ENCODE measurements around the gene CES4A. TPM values are rescaled to one million over a fixed set of nuclear protein-coding genes. Genes with fewer than 3 reads are reported as not detected.

The CES4A gene
- polyA plus RNA-seq, 1 experiment, result 4.5 TPM

DNA sequence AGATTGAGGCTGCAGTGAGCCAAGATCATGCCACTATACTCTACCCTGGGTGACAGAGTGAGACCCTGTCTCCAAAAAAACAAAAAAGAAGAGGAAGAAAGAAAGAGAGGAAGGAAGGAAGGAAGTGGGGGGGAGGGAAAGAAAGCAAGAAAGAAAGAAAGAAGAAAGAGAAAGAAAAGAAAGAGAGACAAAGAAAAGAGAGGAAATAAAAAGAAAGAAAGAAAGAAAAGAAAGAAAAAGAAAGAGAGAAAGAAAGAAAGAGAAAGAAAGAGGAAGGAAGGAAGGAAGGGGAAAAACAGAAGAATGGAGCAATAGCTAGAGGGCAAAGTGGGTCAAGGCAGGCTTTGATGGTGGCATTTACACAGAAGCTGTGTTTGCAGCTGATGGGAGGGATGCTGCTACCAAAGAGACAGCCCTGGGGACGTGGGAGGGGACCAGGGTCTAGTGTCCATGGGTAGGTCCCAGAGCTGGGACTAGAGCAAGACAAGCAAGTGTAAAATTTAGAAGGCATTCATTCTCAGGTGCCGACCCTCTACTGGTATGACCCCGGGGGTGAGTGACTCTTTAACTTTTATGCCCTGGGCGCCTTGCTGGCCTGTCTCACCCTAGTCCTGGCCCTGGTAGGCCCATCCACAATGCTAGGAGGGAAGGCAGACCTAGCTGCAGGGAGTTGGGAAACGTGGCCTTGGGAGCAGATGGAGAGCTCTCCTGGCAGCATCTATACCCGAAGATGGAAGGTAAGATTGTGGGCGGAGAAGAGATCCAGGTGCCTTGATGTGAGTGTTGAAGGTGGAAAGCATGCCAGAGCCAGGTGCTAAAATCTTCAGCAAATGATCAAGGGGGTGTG lies 29.3 kb upstream of the CES4A start:
- CTCF ChIA-PET, result interaction anchor here (0.8 to 4.6 kb wide), 7 partner anchors 14 to 226 kb away, joined by 3 to 50 read pairs (median 9); no protein-coding TSS in a partner anchor
- DNase-seq (ENCODE audit: low read depth), result no peak
- no peak overlapping the region for H3K4me3 ChIP-seq (ENCODE audit: low read depth, low read length)
- H3K36me3 ChIP-seq (ENCODE audit: control insufficient read depth, insufficient read depth, low read length), result no peaks in the 10 kb centered on the region
- TF ChIP-seq, protein P1, sequence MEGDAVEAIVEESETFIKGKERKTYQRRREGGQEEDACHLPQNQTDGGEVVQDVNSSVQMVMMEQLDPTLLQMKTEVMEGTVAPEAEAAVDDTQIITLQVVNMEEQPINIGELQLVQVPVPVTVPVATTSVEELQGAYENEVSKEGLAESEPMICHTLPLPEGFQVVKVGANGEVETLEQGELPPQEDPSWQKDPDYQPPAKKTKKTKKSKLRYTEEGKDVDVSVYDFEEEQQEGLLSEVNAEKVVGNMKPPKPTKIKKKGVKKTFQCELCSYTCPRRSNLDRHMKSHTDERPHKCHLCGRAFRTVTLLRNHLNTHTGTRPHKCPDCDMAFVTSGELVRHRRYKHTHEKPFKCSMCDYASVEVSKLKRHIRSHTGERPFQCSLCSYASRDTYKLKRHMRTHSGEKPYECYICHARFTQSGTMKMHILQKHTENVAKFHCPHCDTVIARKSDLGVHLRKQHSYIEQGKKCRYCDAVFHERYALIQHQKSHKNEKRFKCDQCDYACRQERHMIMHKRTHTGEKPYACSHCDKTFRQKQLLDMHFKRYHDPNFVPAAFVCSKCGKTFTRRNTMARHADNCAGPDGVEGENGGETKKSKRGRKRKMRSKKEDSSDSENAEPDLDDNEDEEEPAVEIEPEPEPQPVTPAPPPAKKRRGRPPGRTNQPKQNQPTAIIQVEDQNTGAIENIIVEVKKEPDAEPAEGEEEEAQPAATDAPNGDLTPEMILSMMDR (IDR thresholded peaks at IDR 0.05; ENCODE audit: insufficient read depth, low read depth, low read length), result no peak
- peaks cover 3% of the 10 kb centered on the region; the same call in 1 of the 2 replicates for H3K27me3 ChIP-seq (ENCODE audit: control insufficient read depth, insufficient read depth, low read length)
- POLR2A ChIA-PET, result no interaction called here

DNA sequence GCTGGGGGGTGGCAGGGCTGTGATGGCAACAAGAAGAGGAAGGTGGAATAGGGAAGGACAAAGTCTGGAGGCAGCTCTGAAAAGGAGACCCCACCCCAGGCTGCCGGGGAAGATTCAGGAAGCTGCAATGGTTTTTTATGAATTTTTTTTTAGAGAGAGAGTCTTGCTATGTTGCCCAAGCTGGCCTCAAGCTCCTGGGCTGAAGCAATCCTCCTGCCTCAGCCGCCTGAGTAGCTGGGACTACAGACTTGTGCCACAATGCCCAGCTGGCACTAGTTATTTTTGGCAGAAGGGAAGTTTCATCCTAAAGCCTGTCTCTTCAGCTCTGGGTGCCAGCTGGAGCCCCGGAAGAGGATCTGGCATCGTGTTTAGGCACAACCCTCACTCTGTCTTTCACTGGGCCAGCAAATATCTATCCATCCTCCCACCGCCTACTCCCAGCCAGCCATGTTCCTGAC lies 28.7 kb upstream of the CES4A start:
- DNase-seq (ENCODE audit: low read depth), result no peak
- peaks cover 9% of the 10 kb centered on the region for H3K27me3 ChIP-seq (ENCODE audit: control insufficient read depth, insufficient read depth, low read length)
- no peak overlapping the region for H3K4me3 ChIP-seq (ENCODE audit: low read depth, low read length)
- TF ChIP-seq, protein P1 (IDR thresholded peaks at IDR 0.05; ENCODE audit: insufficient read depth, low read depth, low read length), result no peak
- H3K36me3 ChIP-seq (ENCODE audit: control insufficient read depth, insufficient read depth, low read length), result no peaks in the 10 kb centered on the region
- POLR2A ChIA-PET, result no interaction called here
- CTCF ChIA-PET, result interaction anchor here (0.6 to 4.6 kb wide), 9 partner anchors 13 to 318 kb away, joined by 3 to 50 read pairs (median 4); no protein-coding TSS in a partner anchor

DNA sequence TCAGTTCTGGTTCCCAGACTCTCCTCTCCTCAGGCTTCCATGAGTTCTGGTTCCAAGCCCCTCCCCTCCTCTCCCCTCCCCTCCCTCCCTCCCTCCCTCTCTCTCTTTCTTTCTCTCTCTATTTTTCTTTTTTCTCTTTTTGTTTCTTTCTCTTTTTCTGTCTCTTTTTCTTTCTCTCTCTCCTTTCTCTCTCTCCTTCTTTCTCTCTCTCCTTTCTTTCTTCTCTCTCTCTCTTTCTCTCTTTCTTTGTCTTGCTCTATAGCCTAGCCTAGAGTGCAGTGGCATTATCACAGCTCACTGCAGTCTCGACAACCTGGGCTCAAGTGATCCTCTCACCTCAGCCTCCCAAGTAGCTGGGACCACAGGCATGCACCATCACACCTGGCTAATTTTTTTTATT lies 28.1 kb upstream of the CES4A start:
- DNase-seq (ENCODE audit: low read depth), result no peak
- Histone ChIP-seq H3K4me3 (ENCODE audit: low read depth, low read length) (no peak overlapping the region), H3K36me3 (ENCODE audit: control insufficient read depth, insufficient read depth, low read length) (no peaks in the 10 kb centered on the region), H3K27me3 (ENCODE audit: control insufficient read depth, insufficient read depth, low read length) (peaks cover 12% of the 10 kb centered on the region)
- ChIA-PET CTCF (interaction anchor here (0.6 to 4.6 kb wide), 9 partner anchors 13 to 318 kb away, joined by 3 to 50 read pairs (median 3); no protein-coding TSS in a partner anchor), POLR2A (no interaction called here)
- TF ChIP-seq, protein P1 (IDR thresholded peaks at IDR 0.05; ENCODE audit: insufficient read depth, low read depth, low read length), result no peak

DNA sequence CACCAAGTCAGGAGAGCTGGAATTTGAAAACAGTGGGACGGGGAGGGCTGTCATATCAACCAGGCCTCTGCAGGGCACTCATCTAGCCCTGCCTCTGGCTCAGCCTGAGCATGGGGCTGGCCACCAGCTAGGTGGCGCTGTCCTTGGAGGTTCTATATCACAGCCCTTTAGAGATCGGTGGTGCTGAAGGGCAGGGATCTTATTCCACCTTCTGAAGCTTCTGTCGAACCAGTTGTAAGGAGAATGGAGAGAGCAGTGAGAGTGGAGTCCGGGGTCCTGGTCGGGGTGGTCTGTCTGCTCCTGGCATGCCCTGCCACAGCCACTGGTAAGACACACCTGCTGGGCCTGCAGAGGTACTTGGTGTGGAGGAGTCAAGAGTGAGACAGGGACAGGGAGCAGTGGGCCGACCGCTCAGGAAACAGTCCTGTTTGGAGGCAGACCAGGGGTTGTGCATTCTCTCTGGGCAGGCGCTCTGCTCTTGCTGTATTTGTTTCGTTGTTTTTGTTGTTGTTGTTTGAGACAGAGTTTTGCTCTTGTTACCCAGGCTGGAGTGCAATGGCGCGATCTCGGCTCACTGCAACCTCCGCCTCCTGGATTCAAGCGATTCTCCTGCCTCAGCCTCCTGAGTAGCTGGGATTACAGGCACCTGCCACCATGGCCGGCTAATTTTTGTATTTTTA lies 27.2 kb upstream of the CES4A start, which contains the start of gene CES3:
CES3 (plus strand) TSS at position 202 of the 680 bp plus-strand sequence; CDS start at position 244, 42 bp downstream.
- H3K36me3 ChIP-seq (ENCODE audit: control insufficient read depth, insufficient read depth, low read length), result no peaks in the 10 kb centered on the region
- ChIA-PET POLR2A (no interaction called here), CTCF (interaction anchor here (0.7 to 4.6 kb wide), 13 partner anchors 12 to 225 kb away, joined by 3 to 50 read pairs (median 3); partner anchors contain the start of gene B3GNT9)

More for the DNA sequence above, 27.2 kb upstream of the CES4A start, which contains the start of gene CES3:
- no peak within 1 kb of the TSS for H3K4me3 ChIP-seq (ENCODE audit: low read depth, low read length)
- DNase-seq (ENCODE audit: low read depth), result no peak
- peaks cover 17% of the 10 kb centered on the region for H3K27me3 ChIP-seq (ENCODE audit: control insufficient read depth, insufficient read depth, low read length)
- TF ChIP-seq, protein P1 (IDR thresholded peaks at IDR 0.05; ENCODE audit: insufficient read depth, low read depth, low read length), result peak; percentile 86
